Stomach smooth muscle (tissue), 2 donors: Measurements from ENCODE around the gene LILRA2.
A peak's percentile ranks its signal among the peaks of the same experiment; 100 is the strongest.
"Not testable (repeated sequence)": the region's sequence is repeated elsewhere in the genome, so short reads cannot be mapped to it uniquely, and the experiment has no call there.

ENCODE experiments used
- H3K27ac ChIP-seq: one replicate; pipeline ENCODE4 v1.7.0; 2013; ENCODE audit warnings: mild to moderate bottlenecking, low read length, inconsistent platforms
- H3K27me3 ChIP-seq, 2 donors: one replicate each; pipeline ENCODE4 v1.7.0; 2013; ENCODE audit warnings: low read length in 2 of 2; ENCODE audit not compliant: insufficient read depth in 2 of 2, control insufficient read depth in 1 of 2
- H3K36me3 ChIP-seq, 2 donors: one replicate each; pipeline ENCODE4 v1.7.0; 2013; ENCODE audit warnings: low read length in 2 of 2; ENCODE audit not compliant: control insufficient read depth in 2 of 2, insufficient read depth in 2 of 2
- H3K4me1 ChIP-seq: one replicate; pipeline ENCODE4 v1.7.0; 2013; ENCODE audit warnings: low read length; ENCODE audit not compliant: control insufficient read depth, insufficient read depth
- H3K4me3 ChIP-seq, 2 donors: one replicate each; pipeline ENCODE4 v1.7.0; 2013; ENCODE audit warnings: low read length in 2 of 2
- H3K9ac ChIP-seq, 2 donors: one replicate each; pipeline ENCODE4 v1.7.0; 2013; ENCODE audit warnings: low read length in 2 of 2, mild to moderate bottlenecking in 1 of 2
- H3K9me3 ChIP-seq, 2 donors: one replicate each; pipeline ENCODE4 v1.7.0; 2013; ENCODE audit warnings: low read length in 2 of 2; ENCODE audit not compliant: control insufficient read depth in 2 of 2
- donor health status: healthy.
- donor health status: Pancreatic carcinoma.

The LILRA2 gene

DNA sequence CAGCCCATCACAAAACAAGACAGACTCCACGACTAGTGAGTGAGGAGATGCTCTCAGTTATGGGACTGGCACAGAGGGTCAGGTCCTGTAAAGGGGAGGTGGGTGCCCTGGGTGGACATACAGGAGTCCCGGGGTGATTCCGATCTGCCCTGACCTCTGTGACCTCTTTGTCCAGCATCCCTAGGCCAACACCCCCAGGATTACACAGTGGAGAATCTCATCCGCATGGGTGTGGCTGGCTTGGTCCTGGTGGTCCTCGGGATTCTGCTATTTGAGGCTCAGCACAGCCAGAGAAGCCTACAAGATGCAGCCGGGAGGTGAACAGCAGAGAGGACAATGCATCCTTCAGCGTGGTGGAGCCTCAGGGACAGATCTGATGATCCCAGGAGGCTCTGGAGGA lies 13.4 kb downstream of the LILRA2 start:
- H3K36me3 ChIP-seq, result no peaks in the 10 kb centered on the region
- no peak overlapping the region for H3K9ac ChIP-seq
- no peaks in the 10 kb centered on the region for H3K4me1 ChIP-seq
- peaks cover 3 to 8% of the 10 kb centered on the region in 2 donors for H3K9me3 ChIP-seq
- peaks cover 0 to 3% of the 10 kb centered on the region in 2 donors for H3K27me3 ChIP-seq
- no peak overlapping the region for H3K27ac ChIP-seq
- H3K4me3 ChIP-seq, result no peak overlapping the region

DNA sequence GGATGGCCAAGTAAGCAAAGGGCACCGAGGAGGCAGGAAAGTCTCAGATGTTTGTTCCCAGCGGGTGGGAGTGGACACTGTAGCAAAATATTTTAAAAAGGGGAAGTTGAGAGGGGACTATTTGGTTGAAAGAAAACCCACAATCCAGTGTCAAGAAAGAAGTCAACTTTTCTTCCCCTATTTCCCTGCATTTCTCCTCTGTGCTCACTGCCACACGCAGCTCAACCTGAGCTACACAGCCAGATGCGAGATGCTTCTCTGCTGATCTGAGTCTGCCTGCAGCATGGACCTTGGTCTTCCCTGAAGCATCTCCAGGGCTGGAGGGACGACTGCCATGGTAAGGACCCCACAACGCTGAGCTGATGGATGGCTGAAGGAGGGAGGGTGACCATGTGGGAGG lies 19.9 kb downstream of the LILRA2 start, which contains the start of gene LILRA1:
TSS of gene LILRA1 (plus strand) at position 188 of the 400 bp plus-strand sequence. CDS start 613 bp downstream, outside the sequence.
- H3K9me3 ChIP-seq, H3K27ac ChIP-seq, H3K36me3 ChIP-seq, H3K4me1 ChIP-seq, H3K9ac ChIP-seq, H3K27me3 ChIP-seq: not testable (repeated sequence)
- H3K4me3 ChIP-seq, result peak within 1 kb of the TSS in 1 of 2 donors; percentile 19

DNA sequence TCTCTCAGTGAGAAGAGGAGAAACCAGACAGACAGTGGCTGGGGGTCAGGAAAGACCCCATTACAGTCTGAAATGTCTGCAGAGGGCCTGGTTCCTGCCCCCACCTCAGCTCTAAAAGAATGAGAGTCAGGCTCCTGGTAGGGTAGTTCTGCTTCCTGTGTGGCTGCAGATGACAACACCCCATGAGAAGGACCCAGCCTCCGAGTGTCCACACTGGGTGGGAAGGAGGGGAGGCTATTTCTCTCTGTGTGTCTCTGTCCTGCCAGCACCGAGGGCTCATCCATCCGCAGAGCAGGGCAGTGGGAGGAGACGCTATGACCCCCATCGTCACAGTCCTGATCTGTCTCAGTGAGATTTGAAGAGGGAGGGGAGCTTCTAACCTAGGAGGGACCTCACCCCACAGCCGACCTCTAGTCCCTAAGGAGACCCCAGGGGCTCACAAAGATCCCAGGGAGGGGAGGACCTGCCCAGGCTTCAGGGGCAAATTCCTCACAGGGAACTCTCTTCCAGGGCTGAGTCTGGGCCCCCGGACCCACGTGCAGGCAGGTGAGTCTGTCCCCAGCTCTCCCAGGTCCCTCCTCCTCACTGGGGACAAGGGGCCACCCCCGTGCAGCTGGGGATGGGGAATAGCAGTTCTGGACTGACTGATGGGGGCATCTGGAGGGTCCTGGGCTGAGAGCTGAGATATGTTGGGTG lies 20.5 kb downstream of the LILRA2 start:
- H3K27me3 ChIP-seq, H3K27ac ChIP-seq, H3K4me3 ChIP-seq, H3K9ac ChIP-seq, H3K9me3 ChIP-seq, H3K4me1 ChIP-seq, H3K36me3 ChIP-seq: not testable (repeated sequence)

DNA sequence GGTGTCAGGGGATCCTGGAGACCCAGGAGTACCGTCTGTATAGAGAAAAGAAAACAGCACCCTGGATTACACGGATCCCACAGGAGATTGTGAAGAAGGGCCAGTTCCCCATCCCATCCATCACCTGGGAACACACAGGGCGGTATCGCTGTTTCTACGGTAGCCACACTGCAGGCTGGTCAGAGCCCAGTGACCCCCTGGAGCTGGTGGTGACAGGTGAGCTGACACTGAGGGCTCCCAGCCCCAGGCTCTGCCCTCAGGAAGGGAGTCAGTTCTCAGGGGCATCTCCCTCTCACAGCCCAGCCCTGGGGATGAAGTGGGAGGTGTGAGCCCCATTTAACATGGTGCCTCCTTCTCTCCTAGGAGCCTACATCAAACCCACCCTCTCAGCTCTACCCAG lies 21.1 kb downstream of the LILRA2 start:
- no peaks in the 10 kb centered on the region for H3K4me1 ChIP-seq
- no peak overlapping the region for H3K27ac ChIP-seq
- H3K27me3 ChIP-seq, result no peaks in the 10 kb centered on the region
- peaks cover 0 to 5% of the 10 kb centered on the region in 2 donors for H3K9me3 ChIP-seq
- no peak overlapping the region for H3K4me3 ChIP-seq
- H3K9ac ChIP-seq, result no peak overlapping the region
- H3K36me3 ChIP-seq, result no peaks in the 10 kb centered on the region

DNA sequence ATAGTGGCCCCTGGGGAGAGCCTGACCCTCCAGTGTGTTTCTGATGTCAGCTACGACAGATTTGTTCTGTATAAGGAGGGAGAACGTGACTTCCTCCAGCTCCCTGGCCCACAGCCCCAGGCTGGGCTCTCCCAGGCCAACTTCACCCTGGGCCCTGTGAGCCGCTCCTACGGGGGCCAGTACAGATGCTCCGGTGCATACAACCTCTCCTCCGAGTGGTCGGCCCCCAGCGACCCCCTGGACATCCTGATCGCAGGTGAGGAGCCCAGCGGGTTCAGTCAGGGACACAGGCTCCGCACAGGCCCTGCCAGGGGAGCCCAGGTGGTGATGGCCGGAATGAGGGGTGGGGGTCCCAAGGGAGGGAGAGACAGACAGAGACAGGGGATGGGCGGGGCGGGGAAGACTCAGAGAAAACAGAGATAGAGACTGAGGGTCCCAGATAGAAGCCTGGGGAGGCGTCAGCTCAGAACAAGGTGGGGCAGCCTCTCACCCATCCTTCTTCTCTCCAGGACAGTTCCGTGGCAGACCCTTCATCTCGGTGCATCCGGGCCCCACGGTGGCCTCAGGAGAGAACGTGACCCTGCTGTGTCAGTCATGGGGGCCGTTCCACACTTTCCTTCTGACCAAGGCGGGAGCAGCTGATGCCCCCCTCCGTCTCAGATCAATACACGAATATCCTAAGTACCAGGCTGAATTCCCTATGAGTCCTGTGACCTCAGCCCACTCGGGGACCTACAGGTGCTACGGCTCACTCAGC lies 22.3 kb downstream of the LILRA2 start:
- not testable (repeated sequence) for H3K9ac ChIP-seq, H3K4me1 ChIP-seq, H3K9me3 ChIP-seq, H3K4me3 ChIP-seq, H3K27me3 ChIP-seq, H3K36me3 ChIP-seq, H3K27ac ChIP-seq

DNA sequence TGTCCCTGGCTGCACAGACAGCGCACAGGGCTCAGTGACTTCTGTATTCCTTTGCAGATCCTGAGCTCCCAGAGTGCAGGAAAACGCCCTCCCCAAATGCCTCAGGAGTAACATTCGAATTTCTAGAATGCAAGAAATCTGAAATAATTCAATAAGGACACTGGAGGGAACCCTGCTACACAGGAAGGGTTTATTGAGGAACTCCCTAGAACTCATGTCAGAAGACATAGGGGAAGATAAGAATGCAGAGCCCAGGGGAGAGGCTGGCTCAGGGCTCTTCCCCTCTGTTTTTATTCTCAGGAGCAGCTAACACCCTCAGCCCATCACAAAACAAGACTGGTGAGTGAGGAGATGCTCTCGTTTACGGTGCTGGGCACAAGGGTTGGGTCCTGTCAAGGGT lies 26.6 kb downstream of the LILRA2 start:
- no peaks in the 10 kb centered on the region for H3K36me3 ChIP-seq
- no peak overlapping the region for H3K27ac ChIP-seq
- H3K4me1 ChIP-seq, result no peaks in the 10 kb centered on the region
- no peak overlapping the region for H3K4me3 ChIP-seq
- H3K27me3 ChIP-seq, result no peaks in the 10 kb centered on the region
- H3K9ac ChIP-seq, result no peak overlapping the region
- H3K9me3 ChIP-seq, result no peaks in the 10 kb centered on the region

DNA sequence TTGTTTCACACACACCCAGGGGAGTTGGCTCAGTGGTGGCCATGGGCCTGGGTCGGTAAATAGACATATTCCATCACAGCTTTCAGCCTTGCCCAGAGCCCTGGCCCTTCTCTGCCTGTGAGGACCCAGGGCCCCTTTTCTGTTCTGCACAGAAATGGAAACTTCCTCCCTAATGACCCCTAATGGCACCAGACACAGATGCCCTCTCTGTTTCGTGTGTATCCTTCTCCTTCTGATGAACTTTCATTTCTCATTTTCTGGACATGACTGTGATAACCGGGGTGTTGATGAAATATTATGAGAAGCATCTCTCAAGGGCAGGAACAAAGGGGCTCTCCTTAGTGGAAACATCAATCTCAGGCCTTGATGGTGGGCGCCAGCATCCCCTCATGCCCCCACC lies 32.6 kb downstream of the LILRA2 start:
- Histone ChIP-seq H3K9me3 (peaks cover 4 to 5% of the 10 kb centered on the region in 2 donors), H3K4me3 (no peak overlapping the region), H3K4me1 (no peaks in the 10 kb centered on the region), H3K9ac (no peak overlapping the region), H3K36me3 (no peaks in the 10 kb centered on the region), H3K27ac (no peak overlapping the region), H3K27me3 (peaks cover 0 to 5% of the 10 kb centered on the region in 2 donors)

DNA sequence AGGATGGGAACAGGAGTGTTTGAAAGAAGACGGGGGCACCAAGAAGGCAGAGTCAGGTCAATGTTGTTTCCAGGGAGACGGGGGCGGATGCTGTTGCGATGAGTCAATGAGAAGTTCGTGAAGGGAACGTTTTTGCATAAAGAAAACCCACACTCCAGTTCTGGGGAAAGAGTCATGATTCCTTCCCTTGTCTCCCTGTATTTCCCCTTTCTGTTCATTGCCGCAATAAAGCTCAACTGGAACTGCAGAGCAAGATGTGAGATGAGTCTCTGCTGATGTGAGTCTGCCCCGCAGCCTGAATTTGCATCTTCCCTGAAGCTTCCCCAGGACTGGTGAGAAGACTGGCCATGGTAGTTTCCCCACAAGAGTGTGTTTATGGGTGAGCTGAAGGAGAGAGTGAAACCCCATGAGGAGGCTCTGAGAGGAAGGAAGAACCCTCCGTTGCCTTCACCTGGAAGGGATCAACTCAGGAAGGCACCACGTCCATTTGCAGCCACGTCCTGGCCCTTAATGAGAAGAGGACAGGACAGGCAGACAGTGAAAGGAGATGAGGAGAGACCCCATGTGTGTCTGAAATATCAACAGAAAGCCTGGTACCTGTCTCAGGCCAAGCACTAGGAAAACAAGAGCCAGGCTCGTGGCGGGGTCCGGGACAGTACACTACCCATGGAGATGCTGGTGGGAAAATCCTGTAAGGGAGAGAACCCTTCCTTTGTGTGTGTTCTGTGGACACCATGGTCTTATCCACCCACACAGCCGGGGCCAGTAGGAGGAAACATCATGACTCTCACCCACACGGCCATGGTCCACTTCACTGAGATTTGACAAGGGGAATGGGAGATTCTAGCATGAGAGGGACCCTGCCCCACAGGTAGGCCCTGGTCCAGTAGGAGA lies 33.5 kb downstream of the LILRA2 start:
- no peaks in the 10 kb centered on the region for H3K36me3 ChIP-seq
- H3K27ac ChIP-seq, result no peak overlapping the region
- peaks cover 0 to 5% of the 10 kb centered on the region in 2 donors for H3K27me3 ChIP-seq
- no peak overlapping the region for H3K9ac ChIP-seq
- no peaks in the 10 kb centered on the region for H3K4me1 ChIP-seq
- H3K9me3 ChIP-seq, result peaks cover 5 to 7% of the 10 kb centered on the region in 2 donors
- no peak overlapping the region for H3K4me3 ChIP-seq

DNA sequence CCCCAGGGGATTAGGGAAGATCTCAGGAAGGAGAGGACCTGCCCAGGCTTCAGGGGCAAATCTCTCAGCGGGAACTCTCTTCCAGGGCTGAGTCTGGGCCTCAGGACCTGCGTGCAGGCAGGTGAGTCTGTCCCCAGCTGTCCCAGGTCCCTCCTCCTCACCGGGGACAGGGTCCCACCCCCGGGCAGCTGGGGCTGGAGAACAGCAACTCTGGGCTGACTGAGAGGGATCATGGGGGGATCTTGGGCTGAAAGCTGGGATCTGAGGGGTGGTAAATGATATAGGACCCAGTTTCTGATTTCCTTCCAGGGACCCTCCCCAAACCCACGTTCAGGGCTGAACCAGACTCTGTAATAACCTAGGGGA lies 34.2 kb downstream of the LILRA2 start:
- Histone ChIP-seq H3K9ac (no peak overlapping the region), H3K27me3 (peaks cover 0 to 5% of the 10 kb centered on the region in 2 donors), H3K36me3 (no peaks in the 10 kb centered on the region), H3K4me1 (no peaks in the 10 kb centered on the region), H3K4me3 (no peak overlapping the region), H3K9me3 (peaks cover 5 to 7% of the 10 kb centered on the region in 2 donors), H3K27ac (no peak overlapping the region)

DNA sequence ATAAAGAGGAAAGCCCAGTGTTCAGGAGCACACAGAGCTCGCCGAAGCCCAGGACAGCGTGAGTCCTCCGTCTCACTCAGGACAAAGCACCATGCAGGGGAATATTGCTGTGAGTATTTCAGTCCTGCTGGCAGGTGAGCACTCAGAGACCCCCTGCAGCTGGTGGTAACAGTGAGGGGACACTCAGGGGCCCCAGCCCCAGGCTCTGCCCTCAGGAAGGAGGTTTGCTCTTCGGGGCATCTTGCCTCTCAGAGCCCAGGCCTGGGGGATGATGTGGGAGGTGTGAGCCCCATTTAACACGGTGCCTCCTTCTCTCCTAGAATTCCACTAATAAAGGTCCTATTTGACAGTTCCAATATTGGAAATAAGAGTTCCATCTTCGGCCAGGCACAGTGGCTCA lies 34.6 kb downstream of the LILRA2 start:
- no peaks in the 10 kb centered on the region for H3K4me1 ChIP-seq
- no peak overlapping the region for H3K27ac ChIP-seq
- H3K27me3 ChIP-seq, result peaks cover 0 to 5% of the 10 kb centered on the region in 2 donors
- H3K9me3 ChIP-seq, result peaks cover 5 to 7% of the 10 kb centered on the region in 2 donors
- H3K4me3 ChIP-seq, result no peak overlapping the region
- H3K36me3 ChIP-seq, result no peaks in the 10 kb centered on the region
- H3K9ac ChIP-seq, result no peak overlapping the region
